ENCODE results near the gene PDE11A.
"Not testable (repeated sequence)": the region's sequence is repeated elsewhere in the genome, so short reads cannot be mapped to it uniquely, and the experiment has no call there.

Gene PDE11A

DNA sequence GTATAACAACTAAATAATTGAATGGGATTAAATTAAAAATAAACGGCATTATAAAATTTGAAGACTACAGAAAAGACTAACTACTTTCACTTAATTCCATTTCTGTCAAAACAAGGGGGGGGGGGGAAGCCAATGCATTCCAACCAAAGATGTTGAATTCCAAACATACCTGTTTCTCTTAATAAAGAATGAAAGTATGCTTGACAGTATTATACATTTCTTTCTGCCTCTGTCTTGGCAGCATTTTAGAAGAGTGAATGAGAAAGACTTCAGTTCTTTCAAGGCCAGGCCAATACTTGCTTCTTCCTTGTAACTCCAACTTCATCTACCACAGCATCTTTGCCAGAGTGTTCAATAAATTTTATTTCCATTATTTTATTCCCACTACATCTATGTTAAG is 65.9 kb downstream of the PDE11A start:
- DNase-seq = no peak

DNA sequence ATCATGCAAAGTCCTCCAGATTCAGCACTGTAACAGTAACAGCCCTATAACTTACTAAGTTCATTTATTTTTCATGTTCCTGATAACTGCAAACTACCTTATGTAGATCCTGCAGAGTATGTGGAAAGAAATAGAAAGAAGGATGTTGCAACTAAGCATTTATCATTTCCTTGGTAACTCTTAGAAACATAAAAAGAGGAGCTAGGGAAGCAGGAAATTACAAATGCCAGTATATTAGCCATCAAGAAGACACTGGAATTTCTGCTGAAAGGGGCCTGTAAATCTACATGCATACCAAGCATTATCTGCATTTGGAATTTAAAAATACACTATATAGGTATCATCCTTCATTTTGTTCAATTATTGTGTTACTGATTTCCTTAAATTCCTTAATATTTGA is 66.8 kb downstream of the PDE11A start:
- no peak for DNase-seq

DNA sequence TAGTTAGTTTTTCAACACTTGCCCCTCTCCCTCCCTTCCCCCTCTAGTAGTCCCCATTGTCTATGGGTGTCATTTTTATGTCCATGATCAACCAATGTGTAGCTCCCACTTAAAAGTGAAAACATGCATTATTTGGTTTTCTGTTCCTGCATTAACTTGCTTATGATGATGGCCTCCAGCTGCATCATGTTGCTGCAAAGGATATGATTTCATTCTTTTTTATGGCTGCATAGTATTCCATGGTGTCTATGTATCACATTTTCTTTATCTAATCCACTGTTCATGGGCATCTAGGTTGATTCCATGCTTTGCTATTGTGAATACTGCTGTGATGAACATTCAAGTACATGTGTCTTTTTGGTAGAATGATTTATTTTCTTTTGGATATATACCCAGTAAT is 70.5 kb downstream of the PDE11A start:
- DNase-seq = no peak

DNA sequence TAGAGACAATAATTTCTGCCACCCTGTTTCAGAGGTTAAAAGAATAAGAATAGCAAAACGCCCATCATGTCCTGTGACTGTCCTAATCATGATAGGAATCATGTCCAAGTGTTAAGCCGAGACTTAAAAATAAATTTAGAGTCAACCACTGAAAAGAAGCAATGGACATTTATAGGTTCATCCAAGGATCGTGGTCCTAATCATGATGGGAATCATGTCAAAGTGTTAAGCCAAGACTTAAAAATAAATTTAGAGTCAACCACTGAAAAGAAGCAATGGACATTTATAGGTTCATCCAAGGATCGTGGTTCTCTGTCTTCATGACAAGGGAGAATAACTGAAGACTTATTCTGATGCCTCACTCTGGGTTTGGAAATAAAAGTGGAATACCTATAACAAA is 73.6 kb downstream of the PDE11A start:
- DNase-seq = no peak

DNA sequence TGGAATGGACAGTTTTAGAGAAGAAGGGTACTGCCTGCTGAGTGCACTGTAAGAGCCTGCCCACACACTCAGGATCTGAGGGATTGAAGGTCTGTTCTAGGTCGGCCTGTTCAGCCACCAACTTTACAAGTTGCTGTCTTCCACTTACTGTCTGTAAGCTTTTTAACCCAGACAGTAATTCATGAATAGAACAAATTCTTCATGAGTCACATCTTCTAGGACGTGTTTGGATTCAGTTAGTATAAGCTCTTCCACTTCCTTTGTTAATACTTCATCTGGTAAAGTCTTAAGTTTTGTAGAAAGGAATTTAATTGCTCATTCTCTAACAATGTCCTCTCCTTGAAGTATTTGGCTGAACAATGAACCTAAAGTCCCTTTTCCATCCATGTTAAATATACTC is 74.6 kb downstream of the PDE11A start:
- no peak for DNase-seq

DNA sequence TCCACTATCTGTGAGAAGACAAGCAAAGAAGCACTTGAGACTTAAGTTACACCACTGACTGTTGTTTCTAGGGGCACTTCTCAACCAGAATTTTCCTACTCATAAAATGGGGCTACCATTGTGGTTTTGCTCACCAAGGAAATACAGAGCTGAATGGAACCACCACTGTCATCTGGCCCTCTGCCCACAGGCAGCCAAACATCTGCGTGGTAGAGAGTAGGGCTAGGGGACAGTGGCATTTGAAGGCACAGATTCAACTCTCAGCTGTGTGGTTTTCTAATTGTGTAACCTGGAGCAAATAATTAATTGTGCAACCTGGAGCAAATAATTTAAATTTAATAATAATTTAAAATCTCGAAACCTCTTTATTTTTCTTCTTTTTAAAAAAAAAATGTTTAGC is 79.6 kb downstream of the PDE11A start:
- no peak for DNase-seq

DNA sequence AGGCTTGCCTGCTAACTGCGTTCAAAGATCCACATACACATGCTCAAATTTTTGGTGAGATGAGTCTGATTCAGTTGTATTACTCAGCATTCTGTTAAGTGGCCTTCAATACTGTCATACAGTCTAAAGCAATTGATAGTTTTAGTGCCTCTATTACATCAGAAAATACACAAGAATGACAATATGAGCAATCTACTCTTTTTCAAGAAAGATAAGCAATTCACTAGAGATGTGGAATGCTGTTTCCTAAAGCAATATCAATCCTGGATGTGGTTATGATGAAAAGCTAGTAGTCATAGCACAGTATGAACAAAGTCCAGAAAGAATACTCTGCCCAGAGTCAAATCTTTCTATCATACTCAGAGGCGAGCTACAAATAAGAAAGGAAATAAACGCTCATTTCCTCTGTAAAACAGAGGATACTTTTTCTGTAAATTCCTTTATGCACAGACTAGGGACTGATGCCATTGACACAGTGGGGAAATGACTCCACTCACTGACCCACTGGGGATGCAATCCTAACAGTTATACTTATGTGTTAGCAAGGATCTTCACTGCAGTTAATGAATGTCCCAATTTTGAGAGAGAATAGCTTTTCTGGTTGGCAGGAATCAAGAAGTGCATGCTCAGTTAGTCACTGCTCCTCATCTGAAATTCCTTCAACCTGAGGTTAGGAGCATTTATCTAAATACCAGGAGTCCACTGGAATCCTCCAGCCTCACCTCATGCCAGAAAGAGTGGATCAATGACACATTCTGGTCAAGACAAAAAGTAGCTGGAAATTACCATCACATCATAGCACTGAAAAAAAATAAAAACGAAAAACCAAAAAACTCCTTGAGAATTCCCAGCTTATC is 83.3 kb downstream of the PDE11A start:
- DNase-seq = no peak

DNA sequence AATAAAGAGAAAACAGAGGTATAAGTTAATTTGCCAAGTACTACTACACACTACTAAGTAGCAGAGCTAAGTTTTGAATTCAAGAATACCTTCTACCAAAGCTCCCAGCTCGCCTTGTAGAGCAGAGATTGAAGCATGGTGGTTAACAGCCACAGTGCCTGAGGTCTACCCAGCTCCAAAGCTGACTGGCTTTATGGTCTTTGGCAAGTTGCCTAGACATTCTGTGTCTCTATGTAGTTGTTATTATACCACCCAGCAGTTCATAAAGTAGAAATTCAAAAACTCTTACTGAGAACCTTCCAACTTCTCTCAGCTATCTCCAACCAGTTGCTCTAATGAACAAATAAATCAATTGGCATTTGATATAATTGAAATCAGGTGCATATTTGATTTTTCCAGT is 87.8 kb downstream of the PDE11A start:
- DNase-seq = no peak

DNA sequence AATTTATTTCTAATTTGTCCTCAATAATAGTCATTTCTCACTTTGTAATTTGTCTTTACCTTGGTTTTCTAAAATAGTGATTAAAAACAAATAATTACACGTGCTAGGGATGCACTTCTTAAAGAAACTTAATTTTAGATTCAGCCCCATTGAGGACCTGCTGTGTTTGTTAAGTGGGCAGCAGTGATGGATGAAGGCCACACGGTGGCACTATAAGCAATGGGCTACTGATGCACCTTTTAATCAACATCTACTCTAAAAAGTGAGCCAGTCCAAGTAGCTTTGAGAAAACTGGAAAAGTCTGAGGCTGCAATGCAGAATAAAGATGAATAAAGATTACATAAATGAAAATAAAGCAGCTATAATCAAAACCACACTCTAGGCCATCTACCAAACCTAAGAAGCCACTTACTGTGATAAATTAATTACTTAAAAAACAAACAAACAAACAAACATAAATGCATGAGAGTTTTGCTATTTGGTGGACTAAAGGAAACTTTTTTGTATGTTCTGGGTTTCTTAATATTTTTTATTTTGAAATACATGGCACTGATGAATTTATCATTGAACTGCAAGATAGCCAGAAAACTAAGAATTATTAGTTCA is 89.3 kb downstream of the PDE11A start:
- DNase-seq = no peak

DNA sequence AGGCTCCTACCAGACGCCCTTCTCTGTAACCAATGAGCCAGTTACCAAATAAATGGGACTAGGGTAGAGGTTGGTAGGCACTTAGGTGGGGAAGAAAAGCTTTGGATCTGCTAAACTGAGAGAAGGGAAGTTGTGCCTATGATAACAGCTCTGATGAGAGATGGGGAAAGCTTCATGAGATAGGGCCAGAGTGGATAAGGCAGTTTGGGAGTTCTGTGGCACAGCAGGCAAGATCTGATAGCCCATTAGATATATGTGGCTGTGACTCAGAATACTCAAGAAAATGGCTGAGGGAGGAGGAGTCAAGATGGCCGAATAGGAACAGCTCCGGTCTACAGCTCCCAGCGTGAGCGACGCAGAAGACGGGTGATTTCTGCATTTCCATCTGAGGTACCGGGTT is 99.8 kb downstream of the PDE11A start:
- DNase-seq = no peak

DNA sequence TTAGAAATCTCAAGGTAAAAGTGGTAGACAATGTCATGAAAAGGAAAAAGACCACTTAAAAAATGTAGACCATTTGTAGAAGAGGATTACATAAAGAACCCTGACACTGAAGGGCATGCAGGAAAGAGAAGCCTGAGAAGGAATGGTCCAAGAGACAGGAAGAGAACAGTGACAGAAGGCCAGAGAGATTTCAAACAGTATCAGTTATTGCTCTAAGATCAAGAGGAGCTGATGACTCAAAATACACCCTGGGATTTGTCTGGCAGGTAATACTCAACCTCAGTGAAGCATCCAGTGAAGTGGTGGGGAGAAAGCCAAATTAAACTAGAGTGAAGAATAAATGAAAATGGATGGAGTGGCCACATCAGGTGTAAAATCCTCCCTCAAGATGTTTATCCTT is 100.5 kb downstream of the PDE11A start:
- no peak for DNase-seq

DNA sequence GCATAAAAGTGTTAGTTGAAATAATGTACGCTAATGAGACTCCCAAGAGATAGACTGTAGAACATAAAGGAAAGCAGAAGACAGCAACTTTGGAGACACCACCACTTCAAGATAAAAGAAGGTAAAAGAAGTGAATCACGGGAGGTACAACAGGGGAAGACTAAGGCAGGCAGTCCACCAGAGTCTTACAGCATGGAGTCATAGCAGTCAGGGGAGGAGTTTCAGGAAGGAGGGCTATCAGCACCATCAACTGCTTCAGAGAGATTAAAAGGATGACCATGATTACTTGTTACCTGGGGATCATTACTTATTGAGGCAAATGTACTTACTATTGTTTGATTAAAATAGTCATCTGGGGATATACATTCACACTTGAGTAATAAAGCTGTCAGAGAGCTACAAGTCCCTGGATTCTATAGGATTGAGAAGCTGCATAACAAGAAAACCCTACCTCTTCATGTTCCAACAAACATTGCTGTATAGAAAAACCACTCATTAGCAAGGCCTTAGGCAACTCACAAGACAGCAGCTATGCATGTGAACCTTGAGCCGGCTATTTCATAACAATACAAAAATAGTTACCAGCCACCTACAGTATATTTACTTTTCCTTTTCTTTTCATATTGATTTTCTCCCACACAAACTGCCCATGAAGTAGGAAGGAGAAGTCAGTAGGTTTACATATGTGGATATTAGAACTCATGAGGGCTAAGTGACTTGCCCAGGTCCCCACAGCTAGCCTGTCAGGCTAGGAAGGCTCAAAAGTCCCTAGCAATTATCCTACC is 101.7 kb downstream of the PDE11A start:
- no peak for DNase-seq

DNA sequence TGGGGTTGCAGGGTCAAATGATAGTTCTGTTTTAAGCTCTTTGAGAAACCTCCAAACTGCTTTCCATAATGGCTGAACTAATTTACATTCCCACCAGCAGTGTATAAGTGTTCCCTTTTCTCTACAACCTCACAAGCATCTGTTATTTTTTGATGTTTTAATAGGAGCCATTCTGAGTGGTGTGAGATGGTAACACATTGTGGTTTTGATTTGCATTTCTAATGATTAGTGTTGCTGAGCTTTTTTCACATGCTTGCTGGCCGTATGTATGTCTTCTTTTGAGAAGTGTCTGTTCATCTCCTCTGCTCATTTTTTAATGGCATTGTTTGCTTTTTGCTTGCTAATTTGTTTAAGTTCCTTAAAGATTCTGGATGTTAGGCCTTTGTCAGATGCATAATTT is 107.7 kb downstream of the PDE11A start:
- no peak for DNase-seq

DNA sequence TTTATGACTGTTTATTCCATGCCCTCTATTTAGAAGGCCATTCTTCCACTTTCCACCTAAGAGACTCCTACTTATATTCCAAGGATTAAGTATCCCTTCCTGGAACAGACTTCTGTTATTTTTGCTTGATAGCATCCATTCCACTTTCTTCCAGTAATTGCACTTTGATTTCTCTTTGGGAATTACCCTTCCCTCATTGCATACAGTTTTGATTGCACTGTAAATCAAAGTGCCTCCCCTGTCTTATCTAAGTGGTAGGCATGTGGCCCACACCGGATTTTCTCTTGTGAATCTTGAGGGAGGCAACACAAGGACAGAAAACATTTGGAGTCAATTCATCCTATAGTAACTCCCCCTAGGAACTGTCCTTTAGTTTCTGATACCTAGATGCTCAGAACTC is 120.4 kb downstream of the PDE11A start:
- no peak for DNase-seq

DNA sequence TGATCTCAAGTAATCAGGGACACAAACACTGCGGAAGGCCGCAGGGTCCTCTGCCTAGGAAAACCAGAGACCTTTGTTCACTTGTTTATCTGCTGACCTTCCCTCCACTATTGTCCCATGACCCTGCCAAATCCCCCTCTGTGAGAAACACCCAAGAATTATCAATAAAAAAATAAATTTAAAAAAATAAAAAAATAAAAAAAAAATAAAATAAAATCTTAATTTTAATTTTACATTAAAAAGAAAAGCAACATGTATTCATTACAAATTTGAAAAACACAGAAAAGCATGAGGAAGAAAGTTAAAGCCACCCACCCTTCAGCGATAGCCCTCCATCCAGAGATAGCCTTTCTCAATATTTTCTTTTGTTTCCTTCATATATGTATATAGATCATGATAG is 125.0 kb downstream of the PDE11A start:
- DNase-seq = not testable (repeated sequence)

DNA sequence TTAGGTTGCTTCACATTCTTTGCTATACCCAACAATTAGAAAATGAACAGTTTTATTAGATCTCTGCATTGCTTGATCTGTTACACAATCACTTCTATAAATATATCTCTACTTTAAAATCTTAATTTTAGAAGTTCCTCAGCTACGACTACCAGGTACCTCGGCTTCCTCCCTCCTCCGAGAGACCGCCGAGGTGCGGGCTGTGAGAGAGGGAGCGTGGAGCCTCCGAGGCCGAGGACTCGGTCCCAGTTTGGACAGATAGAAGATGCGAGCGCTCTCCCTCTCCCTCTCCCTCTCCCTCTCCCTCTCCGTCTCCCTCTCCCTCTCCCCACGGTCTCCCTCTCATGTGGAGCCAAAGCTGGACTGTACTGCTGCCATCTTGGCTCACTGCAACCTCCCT is 128.0 kb downstream of the PDE11A start:
- not testable (repeated sequence) for DNase-seq

DNA sequence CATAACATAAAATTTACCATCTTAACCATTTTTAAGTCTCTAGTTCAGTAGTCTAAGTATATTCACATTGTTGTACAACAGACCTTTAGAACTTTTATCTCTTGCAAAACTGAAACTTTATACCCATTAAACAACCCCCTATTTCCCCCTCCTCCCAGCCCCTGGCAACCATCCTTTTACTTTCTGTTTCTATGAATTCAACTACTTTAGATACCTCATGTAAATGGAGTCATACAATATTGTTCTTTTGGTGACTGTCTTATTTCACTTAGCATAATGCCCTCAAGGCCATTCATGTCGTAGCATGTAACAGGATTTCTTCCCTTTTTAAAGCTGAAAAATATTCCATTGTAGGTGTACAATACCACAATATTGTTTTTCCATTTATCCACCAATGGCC is 129.8 kb downstream of the PDE11A start:
- DNase-seq = no peak

DNA sequence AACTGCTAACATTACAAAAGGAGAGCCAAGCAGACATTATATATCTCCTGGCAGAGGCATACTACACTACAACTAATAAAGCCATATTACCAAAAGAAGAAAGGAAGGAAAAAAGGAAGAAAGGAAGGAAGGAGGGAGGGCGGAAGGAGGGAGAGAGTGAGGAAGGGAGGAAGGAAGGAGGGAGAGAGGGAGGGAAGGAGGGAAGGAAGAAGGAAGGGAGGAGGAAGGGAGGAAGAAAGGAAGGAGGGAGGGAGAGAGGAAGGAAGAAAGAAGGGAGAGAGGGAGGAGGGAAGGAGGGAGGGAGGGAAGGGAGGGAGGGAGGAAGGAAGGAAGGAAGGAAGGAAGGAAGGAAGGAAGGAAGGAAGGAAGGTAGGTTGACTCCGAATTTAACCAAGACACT is 133.4 kb downstream of the PDE11A start:
- no peak for DNase-seq

DNA sequence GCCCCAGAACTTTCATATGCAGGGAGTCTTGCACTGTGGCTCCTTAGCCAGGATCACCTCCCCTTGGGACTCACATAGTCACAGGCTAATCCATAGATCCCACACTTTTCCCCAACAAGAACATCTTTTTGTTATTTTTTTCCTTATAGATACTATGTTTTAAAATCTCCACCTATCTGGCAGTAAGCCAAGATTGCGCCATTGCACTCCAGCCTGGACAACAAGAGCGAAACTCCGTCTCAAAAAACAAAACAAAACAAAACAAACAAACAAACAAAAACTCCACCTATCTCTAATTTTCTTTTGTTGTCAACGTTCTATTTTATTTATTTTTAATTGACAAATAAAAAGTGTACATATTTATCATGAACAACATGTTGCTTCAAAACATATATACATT is 141.7 kb downstream of the PDE11A start:
- DNase-seq = no peak

DNA sequence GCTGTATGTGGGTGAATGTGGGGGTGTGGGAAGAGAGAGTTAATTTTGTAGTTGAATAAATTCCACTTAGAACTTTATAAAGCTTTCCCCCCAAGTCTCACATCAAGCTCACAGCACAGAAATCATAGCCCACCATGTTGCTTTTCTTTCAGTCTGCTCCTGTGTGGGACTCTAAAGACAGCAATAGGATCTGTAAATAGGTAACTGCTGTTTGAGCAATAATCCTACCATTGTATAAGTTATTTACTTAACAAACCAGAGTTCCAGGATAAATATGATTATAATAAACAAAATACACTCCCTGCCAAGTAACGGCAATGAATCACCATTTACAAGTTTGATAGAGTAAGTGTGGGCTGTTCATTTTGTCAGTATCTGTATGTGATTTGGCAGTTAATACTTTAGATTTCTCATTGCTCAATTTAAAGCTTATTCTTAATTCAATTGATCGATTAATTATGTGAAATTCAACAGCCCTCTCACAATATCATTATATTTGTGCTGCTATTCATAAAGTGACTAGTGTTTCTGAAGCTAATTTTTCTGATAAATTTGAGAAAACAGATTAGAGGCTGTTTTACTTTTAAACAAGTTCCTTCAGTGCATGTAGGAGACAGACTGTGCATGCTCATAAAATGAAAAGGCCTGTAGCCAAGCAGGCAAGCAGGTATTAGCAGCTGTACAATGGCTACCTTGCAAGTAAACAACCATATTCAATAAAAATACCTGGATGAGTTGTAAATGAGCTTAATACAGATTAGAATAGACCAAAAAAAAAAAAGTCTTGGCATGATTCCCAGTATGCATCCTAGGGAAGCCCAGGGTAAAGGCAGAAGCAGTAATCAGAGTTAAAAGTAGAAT is 142.7 kb downstream of the PDE11A start:
- DNase-seq = no peak

DNA sequence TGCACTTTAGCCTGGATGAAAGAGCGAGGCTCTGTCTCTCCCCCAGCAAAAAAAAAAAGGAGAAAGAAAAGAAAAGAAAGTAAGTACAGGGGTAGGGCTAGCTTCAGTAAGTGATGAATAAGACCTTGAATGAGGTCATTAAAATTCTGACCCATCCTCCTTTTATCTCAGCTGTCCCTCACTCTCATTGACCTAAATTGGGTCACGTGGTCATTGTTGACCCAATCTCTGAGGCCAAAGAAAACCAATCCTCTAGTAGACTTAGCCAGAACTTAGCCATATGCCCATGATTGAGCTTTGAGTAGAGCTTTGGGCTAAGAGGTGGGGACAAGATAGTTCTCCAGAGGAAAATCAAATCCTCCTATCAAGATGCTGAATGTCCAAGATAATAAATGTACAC is 149.3 kb downstream of the PDE11A start:
- DNase-seq = no peak

DNA sequence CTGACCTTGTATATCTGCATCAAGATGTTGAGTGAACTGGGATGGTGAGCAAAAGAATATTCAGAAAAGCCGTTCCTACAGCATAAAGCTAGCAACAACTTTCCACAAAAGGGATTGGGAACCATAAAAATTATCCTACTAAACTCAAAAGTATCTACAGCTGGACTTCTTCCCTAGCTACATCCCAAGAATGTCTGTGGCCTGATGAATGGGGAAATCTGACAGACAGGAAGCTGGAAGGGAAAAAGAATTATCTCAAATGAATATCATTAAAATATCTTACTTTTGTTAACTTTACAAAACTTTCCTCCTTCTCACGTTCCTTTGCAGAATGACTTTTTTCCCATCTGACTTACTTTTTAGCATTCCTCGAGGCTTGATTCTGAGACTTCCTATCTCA is 150.9 kb downstream of the PDE11A start:
- no peak for DNase-seq

DNA sequence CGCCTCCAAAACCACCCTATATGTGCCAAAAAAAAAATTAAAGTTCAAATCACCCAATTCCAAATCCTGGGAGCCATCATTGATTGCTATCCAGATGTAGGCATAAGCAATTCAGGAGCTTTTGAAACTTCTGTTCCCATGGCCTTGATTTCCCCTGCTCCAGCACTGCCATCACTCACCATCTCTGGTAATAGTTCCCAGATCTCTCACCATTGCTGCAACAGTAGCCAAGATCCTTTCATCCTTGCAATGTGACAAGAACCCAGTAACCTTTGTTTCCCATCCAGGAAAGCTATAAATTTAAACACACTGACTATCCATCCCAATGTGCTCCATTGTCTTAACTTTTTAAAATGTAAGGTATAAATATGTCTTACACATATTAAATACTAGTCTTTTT is 155.4 kb downstream of the PDE11A start:
- no peak for DNase-seq
